ENCODE data around the gene NLRP1. TPM values are rescaled to one million over a fixed set of nuclear protein-coding genes. Genes with fewer than 3 reads are reported as not detected.

NLRP1 gene
- total and polyA plus RNA-seq, 10 of the 15 experiments (the other 5 are each of a cell fraction or from before 2014, with no cell fraction given), result 2.8 to 21.8 (median 11.9) TPM

DNA sequence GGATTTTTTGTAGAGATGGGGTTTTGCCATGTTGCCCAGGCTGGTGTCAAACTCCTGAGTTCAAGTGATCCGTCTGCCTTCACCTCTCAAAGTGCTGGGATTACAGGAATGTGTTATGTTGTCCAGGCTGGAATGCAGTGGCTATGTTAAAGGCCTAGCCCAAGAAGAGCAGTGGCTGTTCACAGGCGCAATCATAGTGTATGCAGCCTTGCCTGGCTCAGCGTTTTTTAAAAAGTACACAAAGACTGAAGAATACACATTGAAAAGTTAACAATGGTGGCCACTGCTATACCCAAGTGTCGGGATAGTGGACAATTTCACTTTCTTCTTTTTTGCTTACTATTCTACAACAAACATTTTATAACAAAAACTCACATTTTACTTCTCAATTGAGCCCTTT lies 105.3 kb downstream of the NLRP1 start (continued):
- TF ChIP-seq, protein P1, sequence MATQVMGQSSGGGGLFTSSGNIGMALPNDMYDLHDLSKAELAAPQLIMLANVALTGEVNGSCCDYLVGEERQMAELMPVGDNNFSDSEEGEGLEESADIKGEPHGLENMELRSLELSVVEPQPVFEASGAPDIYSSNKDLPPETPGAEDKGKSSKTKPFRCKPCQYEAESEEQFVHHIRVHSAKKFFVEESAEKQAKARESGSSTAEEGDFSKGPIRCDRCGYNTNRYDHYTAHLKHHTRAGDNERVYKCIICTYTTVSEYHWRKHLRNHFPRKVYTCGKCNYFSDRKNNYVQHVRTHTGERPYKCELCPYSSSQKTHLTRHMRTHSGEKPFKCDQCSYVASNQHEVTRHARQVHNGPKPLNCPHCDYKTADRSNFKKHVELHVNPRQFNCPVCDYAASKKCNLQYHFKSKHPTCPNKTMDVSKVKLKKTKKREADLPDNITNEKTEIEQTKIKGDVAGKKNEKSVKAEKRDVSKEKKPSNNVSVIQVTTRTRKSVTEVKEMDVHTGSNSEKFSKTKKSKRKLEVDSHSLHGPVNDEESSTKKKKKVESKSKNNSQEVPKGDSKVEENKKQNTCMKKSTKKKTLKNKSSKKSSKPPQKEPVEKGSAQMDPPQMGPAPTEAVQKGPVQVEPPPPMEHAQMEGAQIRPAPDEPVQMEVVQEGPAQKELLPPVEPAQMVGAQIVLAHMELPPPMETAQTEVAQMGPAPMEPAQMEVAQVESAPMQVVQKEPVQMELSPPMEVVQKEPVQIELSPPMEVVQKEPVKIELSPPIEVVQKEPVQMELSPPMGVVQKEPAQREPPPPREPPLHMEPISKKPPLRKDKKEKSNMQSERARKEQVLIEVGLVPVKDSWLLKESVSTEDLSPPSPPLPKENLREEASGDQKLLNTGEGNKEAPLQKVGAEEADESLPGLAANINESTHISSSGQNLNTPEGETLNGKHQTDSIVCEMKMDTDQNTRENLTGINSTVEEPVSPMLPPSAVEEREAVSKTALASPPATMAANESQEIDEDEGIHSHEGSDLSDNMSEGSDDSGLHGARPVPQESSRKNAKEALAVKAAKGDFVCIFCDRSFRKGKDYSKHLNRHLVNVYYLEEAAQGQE (IDR thresholded peaks at IDR 0.05; ENCODE audit: low read depth, low read length), result no peak
- TF ChIP-seq, protein P2, sequence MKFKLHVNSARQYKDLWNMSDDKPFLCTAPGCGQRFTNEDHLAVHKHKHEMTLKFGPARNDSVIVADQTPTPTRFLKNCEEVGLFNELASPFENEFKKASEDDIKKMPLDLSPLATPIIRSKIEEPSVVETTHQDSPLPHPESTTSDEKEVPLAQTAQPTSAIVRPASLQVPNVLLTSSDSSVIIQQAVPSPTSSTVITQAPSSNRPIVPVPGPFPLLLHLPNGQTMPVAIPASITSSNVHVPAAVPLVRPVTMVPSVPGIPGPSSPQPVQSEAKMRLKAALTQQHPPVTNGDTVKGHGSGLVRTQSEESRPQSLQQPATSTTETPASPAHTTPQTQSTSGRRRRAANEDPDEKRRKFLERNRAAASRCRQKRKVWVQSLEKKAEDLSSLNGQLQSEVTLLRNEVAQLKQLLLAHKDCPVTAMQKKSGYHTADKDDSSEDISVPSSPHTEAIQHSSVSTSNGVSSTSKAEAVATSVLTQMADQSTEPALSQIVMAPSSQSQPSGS (IDR thresholded peaks at IDR 0.05; ENCODE audit: low read length), result no peak
- TF ChIP-seq CBX3 (IDR thresholded peaks at IDR 0.05; ENCODE audit: borderline replicate concordance, low read depth), result no peak
- TF ChIP-seq, protein P3, sequence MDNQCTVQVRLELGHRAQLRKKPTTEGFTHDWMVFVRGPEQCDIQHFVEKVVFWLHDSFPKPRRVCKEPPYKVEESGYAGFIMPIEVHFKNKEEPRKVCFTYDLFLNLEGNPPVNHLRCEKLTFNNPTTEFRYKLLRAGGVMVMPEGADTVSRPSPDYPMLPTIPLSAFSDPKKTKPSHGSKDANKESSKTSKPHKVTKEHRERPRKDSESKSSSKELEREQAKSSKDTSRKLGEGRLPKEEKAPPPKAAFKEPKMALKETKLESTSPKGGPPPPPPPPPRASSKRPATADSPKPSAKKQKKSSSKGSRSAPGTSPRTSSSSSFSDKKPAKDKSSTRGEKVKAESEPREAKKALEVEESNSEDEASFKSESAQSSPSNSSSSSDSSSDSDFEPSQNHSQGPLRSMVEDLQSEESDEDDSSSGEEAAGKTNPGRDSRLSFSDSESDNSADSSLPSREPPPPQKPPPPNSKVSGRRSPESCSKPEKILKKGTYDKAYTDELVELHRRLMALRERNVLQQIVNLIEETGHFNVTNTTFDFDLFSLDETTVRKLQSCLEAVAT (IDR thresholded peaks at IDR 0.05), result no peak
- TF ChIP-seq, protein P4, sequence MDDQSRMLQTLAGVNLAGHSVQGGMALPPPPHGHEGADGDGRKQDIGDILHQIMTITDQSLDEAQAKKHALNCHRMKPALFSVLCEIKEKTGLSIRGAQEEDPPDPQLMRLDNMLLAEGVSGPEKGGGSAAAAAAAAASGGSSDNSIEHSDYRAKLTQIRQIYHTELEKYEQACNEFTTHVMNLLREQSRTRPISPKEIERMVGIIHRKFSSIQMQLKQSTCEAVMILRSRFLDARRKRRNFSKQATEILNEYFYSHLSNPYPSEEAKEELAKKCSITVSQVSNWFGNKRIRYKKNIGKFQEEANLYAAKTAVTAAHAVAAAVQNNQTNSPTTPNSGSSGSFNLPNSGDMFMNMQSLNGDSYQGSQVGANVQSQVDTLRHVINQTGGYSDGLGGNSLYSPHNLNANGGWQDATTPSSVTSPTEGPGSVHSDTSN (IDR thresholded peaks at IDR 0.05; ENCODE audit: insufficient replicate concordance, low read depth, low read length), result no peak
- TF ChIP-seq RCOR1 (conservative IDR thresholded peaks at IDR 0.05; ENCODE audit: low read depth, low read length), result no peak
